ENCODE data around the gene ADARB2.

ADARB2 gene

DNA sequence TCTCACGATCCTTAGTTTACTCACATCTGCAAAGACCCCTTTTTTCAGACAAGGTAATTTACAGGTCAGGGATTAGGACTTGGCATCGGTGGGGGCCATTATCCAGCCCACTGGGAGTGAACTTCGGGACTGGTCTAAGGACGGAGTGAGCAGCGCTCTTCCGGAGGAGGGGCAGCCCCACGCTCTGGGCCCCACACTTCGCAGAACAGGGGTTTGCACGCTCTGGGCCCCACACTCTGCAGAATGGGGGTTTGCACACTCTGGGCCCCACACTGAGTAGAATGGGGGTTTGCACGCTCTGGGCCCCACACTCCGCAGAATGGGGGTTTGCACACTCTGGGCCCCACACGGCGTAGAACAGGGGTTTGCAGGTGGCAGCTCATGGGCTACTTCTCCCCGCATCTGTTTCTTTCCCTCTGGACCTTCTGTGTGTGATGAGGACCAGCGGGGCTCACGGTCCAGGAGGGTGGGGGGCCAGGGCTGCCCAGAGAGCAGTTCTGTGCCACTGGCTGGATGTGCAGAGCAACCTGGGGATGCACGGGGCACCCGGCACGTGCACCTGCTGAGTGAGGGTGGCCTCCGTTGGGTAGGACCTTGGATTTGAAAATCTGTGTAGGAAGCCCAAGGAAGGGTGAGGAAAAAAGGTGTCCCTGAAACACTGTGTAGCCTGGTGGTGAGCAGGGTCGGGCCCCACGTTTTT, 546.4 kb downstream of the ADARB2 start:
- no peak for DNase-seq

DNA sequence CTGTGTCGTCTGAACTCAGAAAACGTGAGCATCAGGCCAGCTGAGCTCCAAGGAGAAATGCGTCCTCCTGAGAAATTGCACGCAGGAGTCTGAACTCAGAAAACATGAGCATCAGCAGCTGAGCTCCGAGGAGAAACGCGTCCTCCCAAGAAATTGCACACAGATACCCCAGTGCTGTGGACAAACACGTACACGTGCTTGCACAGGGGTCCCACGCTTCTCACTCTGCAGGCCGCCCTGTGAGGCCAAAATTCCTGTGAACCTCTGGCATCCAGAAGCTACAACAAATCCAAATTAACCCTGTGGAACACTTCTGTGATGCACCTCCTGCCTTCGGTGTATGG, 547.3 kb downstream of the ADARB2 start:
- DNase-seq: no peak

- DNase-seq: no peak
These were observed 547.9 kb downstream of the ADARB2 start for GRCh38 chr10:1189166-1190051.

DNA sequence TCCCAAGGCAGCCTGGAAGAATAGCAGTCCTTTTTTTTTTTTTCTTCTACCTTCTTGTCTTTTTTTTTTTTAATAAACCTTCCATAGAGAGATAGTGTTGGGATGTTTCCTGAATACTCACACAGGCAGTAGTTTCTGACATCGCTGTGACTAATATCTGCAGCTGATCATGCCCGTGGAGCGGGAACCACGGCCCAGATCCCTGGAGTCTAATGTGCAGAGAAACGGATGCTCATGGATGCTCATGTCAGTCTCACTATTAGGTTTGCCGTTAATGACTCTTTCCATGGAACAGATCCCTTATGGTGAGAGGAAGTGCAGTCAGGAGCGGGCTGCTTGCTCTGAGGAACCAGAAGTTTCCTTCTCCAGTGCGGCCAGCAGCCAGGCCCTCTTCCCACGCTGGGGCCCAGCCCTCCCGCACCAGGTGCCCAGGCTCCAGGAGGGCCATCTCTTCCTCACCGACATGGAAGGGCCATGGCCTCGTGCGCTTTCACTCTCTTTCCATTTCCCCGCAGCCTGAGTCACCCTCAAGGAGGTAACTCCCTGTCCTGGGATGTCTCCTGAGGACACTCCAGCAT, 548.7 kb downstream of the ADARB2 start:
- no peak for DNase-seq

DNA sequence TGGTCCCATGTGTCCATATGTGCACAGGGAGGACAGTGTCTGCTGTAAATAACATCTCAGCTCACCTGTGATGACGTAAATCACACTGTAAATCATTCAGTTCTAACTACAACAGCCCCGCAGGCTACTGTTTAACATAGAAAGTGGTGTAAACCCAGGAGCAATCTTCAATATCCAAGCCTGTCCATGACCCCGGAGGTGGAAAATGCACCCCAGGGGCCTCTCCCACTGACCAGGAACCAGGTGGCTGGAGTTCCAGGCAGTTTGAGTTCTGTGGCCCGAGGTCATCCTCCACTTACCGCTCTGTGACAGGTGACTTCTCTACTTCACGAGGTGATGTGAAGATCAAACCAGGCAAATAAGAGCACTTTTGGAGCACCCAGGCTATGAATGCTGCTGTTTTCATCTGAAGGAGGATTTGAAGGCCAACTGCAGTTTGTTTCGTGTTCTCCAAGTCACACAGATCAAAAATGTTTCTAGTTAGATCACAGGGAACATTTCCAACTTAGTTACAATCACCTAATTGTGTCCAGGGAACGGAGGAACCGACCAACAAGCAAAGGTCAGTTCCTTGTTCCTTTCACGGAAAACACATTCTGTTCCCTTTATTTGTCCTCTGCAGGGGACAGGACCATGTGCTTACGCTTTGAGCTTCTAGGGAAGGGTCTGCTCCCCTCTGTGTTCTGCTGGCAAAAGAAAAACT, 549.3 kb downstream of the ADARB2 start:
- DNase-seq: no peak

DNA sequence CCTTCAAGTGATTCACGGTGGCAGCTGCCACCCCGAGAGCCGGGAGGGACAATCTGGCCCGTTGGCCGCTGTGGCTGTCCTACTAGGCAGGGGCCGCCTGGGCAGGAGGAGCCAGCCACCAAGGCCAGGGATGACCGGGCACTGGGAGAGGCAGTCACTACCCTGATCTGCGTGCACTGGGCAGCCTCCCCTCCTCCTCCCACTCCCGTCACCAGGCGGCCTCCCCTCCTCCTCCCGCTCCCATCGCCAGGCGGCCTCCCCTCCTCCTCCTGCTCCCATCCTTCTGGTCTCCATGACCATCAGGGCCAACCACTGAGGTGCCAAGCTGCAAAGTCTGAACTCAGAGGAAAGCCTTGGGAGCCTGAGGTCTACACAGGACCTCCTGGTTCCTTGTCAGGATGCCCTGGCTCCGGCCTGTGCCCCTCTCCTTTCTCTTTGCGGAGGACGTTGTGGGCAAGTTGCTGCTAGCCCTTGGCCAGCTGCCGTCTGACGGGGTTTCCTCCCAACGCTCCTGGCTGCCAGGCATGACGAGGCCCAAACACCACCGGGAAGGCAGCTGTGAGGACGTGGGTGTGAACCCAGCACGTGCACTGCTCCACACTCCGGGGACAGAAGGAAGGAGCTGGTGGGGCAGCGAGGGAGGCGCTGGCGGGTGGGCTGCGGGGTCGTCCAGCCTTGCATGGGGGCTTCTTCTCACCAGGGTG, 550.0 kb downstream of the ADARB2 start:
- no peak for DNase-seq

DNA sequence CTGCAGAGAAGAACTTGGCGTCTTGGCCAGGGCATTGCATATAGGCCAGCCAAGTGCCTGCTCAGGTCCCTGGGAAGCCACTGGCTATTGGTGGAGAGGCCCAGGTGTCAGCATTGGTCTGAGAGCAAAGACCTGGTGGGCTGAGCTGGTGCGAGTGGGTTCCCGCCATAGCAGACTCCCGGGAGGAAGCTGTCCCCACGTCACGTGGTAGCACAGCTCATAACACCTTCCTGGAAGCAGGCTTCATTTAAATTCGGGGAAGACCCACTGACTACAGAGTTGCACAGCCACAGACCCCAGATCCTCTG, 550.7 kb downstream of the ADARB2 start:
- DNase-seq: no peak

DNA sequence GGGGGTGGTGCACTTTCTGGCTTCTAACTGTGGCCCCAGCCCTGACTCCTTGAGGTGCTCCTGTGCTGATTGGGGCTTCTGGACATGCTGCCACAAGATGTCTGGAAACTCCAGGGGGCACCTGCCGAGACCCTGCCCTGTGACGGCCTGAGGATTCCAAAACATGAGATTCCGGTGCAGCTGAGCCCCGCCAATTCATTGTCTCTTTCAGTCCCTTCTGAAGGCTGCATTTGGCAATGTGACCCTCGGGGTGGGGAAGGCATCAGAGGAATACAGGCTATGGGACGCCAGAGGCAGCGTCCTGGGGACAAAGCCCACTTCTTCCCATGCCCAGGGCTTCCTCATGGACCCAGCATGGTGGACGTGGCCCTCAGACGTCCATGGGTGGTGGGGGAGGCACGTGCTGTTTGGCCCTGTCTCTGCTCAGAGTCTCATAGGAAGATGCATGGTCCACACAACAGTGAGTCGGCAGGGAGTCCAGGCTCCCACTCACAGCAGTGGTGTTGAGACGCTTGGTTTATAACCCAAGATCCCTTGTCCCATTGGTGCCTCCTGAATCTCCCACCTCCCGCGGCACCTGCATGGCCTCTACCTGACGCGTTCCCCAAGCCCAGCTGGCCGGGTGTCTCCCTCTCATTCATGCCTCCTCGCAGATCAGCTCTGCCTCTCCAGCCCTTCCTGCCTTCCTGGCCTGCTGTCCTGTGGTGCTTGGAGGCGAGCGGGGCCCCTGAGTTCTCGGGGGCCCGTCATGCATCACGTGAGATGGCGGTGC, 551.2 kb downstream of the ADARB2 start:
- DNase-seq: no peak

DNA sequence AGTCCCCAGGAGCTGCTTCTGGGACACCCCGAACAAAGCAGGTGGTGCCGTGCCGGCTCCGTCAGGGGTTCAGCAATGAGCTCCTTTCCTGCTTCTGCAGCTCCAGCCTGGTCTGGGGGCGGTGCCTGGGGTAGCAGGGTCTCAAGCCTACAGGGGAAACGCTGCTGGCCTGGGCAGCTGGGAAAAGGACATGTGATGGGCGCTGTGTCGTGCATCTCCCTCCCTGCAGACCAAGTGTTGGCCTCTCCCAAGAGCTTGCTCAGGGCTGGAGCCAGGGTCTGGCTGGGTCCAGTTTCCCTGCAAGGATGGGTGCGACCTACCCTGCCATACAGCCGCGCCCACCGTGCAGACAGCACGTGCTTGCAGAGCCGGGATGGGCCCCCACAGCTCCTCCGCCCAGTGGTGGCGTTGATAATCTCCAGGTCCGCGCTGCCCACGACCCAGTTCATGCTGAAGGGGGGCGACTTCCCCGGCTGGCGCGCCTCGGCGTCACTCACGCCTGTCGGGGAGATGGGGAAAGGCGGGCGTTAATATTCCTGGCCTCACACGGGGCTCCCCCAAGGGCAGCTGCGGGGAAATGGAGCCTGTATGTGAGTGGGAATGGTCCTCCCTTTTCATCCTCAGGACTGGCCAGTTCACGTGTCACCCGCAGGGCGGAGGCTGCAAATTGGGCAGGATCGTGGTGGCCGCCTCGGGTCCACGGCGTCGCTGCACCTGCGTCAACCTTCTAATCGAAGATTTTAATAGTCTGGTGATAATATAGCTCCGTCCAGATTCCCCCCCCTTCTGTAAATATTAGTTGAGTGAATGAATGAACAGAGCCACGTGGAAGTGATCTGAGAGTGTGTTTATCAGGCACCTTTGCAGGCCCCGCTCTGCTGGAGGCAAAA, 552.5 kb downstream of the ADARB2 start:
- no peak for DNase-seq

DNA sequence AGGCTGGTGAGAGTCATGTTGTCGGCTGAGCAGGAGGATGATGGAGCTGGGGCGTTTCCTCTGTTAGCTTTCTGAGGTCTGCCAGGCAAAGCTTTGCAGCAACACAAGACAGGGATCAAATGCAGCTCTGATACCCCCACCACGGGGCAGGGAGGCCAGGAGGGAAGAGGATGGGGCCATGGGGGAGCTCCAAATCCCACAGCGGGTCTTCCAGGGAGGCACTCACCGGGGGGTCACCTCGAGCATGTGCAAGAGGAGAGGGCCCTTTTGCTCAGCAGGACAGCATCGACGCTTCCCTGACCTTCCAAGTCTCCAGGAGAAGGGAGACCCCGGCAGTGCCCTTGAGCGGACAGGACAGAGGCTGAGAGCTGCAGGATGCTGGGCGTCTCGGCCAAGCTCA, 553.6 kb downstream of the ADARB2 start:
- DNase-seq: no peak

DNA sequence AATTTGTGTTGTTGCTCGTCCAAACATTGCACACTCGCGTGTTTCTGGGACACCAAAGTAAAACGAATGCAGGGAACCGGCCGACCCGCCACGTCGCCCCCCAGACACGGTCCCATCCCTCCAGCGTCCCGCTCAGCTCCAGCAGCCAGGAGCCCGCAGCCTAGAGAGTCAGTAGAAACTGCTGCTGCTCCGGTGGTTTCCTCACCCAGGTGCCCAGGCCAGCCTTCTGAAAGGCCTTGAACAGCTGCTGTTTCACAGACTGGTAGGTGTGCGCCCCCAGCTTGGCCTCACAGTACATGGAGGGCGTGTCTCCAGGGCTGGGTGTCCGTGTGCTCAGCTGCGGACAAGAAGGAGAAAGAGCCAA, 554.3 kb downstream of the ADARB2 start:
- no peak for DNase-seq

DNA sequence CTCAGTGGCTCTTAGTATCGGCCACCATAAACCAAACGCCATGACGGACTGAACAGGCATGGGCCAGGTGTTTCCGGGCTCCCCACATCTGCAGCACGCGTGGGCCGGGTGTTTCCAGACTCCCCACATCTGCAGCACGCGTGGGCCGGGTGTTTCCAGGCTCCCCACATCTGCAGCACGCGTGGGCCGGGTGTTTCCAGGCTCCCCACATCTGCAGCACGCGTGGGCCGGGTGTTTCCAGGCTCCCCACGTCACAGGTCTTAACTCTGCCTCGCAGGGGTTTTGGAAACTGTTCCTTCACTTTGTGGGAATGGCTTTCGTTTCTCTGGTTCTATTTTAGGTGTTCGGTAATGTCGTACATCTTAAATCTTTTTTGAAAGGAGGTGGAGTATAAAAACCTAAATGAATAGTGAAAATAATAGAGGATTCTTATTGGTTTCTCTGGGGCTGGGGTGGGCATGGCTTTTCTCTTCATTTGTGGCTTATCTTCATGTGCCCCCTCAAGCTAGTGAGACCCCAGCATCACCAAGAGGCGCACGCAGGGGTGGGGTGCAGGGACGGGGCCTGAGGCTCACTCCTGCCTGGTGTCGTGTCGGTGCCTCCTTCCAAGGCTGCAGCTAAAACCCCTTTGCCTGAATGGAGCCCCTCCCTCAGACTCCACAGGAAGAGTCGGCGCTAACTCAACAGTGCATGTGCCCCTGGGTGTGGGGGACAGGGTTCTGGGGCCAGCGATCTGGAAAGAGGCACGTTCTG, 554.9 kb downstream of the ADARB2 start:
- no peak for DNase-seq

- DNase-seq: no peak
These were observed 556.5 kb downstream of the ADARB2 start for GRCh38 chr10:1180836-1181235.

GRCh38 chr10:1180071-1180730, 557.1 kb downstream of the ADARB2 start:
- no peak for DNase-seq

- DNase-seq: no peak
These were observed 557.8 kb downstream of the ADARB2 start for GRCh38 chr10:1179346-1180070.

DNA sequence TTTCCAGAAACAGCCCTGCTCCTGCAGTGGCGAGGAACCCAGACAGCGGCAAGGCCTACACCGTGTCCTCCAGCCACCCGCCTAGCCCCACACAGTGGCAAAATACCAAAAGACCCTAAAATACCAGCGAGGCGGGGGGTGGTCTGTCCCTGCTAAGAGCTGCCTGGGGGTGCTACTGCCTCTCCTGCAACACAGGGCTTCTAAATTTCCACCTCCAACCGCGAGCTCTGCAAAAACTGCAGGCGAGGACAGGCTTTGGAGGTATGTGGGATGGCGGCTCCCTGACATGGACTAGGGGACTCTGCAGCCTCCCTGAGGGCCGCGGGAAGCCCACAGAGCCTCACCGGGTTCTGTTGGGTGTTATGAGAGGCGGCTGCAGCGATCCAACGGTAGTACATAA, 558.8 kb downstream of the ADARB2 start:
- no peak for DNase-seq

DNA sequence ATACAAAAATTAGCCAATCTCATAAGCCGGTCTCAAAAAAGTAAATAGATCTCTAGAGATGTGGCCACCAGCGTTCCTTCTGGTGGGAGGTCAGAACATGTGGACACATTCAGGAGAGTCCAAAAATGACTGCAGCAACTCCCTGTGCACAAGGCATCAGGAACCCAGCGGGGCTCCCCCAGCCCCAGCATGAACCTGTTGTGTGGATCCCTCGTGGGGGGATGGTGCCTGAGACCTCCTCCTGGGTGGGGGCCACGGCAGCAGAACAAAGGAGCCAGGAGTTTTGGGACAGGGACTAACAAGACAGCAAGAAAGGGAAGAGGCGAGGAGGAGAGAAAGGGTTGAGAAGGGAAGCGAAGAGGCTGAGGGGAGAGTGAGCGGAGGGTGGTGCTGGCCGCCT, 559.4 kb downstream of the ADARB2 start:
- DNase-seq: no peak

DNA sequence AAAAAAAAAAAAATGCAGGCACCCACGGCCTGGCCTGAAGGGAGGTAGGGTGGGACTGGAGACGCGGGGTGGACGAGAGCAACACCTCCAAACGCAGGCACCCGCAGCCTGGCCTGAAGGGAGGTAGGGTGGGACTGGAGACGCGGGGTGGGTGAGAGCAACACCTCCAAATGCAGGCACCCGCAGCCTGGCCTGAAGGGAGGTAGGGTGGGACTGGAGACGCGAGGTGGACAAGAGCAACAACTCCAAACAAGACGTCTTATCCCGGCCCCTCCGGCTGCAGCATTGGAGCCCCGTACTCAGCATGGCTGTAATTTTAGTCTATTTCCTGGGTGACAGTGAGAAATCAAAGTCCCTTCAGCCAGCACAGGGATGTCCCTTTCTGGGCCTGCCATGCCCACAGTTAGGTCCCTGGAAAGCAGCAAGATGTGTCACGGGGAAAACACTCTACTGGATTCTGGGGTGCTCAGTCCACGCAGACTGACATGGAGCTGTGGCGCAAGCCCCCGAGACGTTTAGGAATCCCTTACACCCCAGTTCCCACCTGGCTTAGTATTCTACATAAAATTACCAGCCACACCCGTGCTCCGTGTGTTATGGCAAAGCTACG, 561.3 kb downstream of the ADARB2 start:
- no peak for DNase-seq

DNA sequence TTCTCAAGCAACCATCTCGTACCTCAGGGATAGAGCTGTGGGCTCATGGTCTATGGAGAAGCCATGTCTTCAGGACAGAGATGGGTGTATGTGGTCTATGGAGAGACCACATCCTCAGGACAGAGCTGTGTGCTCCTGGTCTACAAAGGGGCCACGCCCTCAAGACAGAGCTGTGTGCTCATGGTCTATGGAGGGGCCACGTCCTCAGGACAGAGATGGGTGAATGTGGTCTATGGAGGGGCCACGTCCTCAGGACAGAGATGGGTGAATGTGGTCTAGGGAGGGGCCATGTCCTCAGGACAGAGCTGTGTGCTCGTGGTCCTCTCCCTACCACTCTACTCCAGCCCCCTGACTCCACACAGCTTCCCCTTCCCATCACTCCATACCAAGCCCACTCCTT, 563.3 kb downstream of the ADARB2 start:
- DNase-seq: no peak
